DMS114 treated with DMSO at 0.1 percent for 48 hours (cell line): Measurements from ENCODE around the gene FAM204A.

Experiments
- DNase-seq: peaks from one replicate; lab custom pipeline; 2025; ENCODE audit not compliant: unreplicated experiment; lab: John Stamatoyannopoulos, UW

Gene FAM204A

GRCh38 chr10:118341791-118342637, at the start of gene FAM204A:
FAM204A (minus strand) TSS chr10:118342324; CDS start chr10:118336415, 5,909 bp downstream.
- DNase-seq, result peak; percentile 89

GRCh38 chr10:118383699-118384098, 41.6 kb upstream of the FAM204A start:
- DNase-seq, result no peak

GRCh38 chr10:118383063-118383689, 41.1 kb upstream of the FAM204A start:
- no peak for DNase-seq

- no peak for DNase-seq
These were observed 32.3 kb upstream of the FAM204A start for GRCh38 chr10:118374404-118374803.

- DNase-seq, result no peak
These were observed 31.7 kb upstream of the FAM204A start for GRCh38 chr10:118373786-118374185.

- no peak for DNase-seq
These were observed 28.4 kb upstream of the FAM204A start for GRCh38 chr10:118370499-118370898.

GRCh38 chr10:118369641-118370205, 27.6 kb upstream of the FAM204A start:
- DNase-seq, result no peak

GRCh38 chr10:118365702-118366101, 23.6 kb upstream of the FAM204A start:
- DNase-seq, result no peak

- DNase-seq, result no peak
These were observed 20.0 kb upstream of the FAM204A start for GRCh38 chr10:118362103-118362502.

GRCh38 chr10:118358327-118358726, 16.2 kb upstream of the FAM204A start:
- no peak for DNase-seq

- no peak for DNase-seq
These were observed 15.7 kb upstream of the FAM204A start for GRCh38 chr10:118357841-118358240.

GRCh38 chr10:118356628-118357027, 14.5 kb upstream of the FAM204A start:
- DNase-seq, result no peak

- DNase-seq, result no peak
These were observed 13.1 kb upstream of the FAM204A start for GRCh38 chr10:118355234-118355633.

- no peak for DNase-seq
These were observed 7.1 kb upstream of the FAM204A start for GRCh38 chr10:118349235-118349634.

- DNase-seq, result no peak
These were observed 1.4 kb upstream of the FAM204A start for GRCh38 chr10:118343549-118343948.

GRCh38 chr10:118343115-118343514, 991 bp upstream of the FAM204A start:
- no peak for DNase-seq

GRCh38 chr10:118342638-118343020, 505 bp upstream of the FAM204A start:
- DNase-seq, result peak; percentile 30

GRCh38 chr10:118340486-118340885, 1.6 kb downstream of the FAM204A start:
- DNase-seq, result no peak

- DNase-seq, result no peak
These were observed 3.0 kb downstream of the FAM204A start for GRCh38 chr10:118339111-118339510.

GRCh38 chr10:118337356-118337755, 4.8 kb downstream of the FAM204A start:
- DNase-seq, result no peak

GRCh38 chr10:118333871-118334270, 8.3 kb downstream of the FAM204A start:
- no peak for DNase-seq
